GM12878 (cell line): ENCODE measurements around the gene LHX2. TPM values are rescaled to one million over a fixed set of nuclear protein-coding genes. Genes with fewer than 3 reads are reported as not detected.

Experiments
- CEBPB ChIP-seq, 2 experiments: fragments of 150-350 bp in 1 of 2; IDR thresholded peaks; 2 replicates each; pipeline ENCODE4 v1.6.1; 2012 to 2014; ENCODE audit warnings: low read depth in 2 of 2, low read length in 2 of 2, borderline replicate concordance in 1 of 2, inconsistent platforms in 1 of 2
- ESRRA ChIP-seq: IDR thresholded peaks from 2 replicates; pipeline ENCODE4 v1.6.1; 2012; ENCODE audit warnings: mild to moderate bottlenecking, low read length, improper control_type of control experiment
- ETV6 ChIP-seq, 2 experiments: fragments of 450-650 bp in 1 of 2; IDR thresholded peaks in 1 of 2; conservative IDR thresholded peaks in 1 of 2; 2 replicates each; pipeline ENCODE4 v1.6.1; 2014; ENCODE audit warnings: antibody characterized with exemption in 1 of 2, borderline replicate concordance in 1 of 2, low read depth in 1 of 2, mild to moderate bottlenecking in 1 of 2, moderate library complexity in 1 of 2
- EZH2 ChIP-seq: IDR thresholded peaks from 2 replicates; pipeline ENCODE4 v1.6.1; 2012; ENCODE audit warnings: low read depth, mild to moderate bottlenecking, control low read depth, inconsistent platforms, low read length, borderline replicate concordance; ENCODE audit not compliant: control insufficient read depth
- LARP7 ChIP-seq: fragments of 450-650 bp; IDR thresholded peaks from 2 replicates; pipeline ENCODE4 v1.6.1; 2017; ENCODE audit warnings: mild to moderate bottlenecking
- MEF2B ChIP-seq: fragments of 450-650 bp; IDR thresholded peaks from 2 replicates; pipeline ENCODE4 v1.6.1; 2018; ENCODE audit warnings: mild to moderate bottlenecking, moderate library complexity; ENCODE audit not compliant: partially characterized antibody, poor library complexity, severe bottlenecking
- MTA3 ChIP-seq: IDR thresholded peaks from 2 replicates; pipeline ENCODE4 v1.6.1; 2012; ENCODE audit warnings: low read length, inconsistent platforms, borderline replicate concordance
- NFXL1 ChIP-seq: fragments of 450-650 bp; IDR thresholded peaks from 2 replicates; pipeline ENCODE4 v1.6.1; 2017; ENCODE audit warnings: antibody characterized with exemption, mild to moderate bottlenecking, borderline replicate concordance
- PKNOX1 ChIP-seq: fragments of 450-650 bp; IDR thresholded peaks from 2 replicates; pipeline ENCODE4 v1.6.1; 2016; ENCODE audit warnings: mild to moderate bottlenecking
- PML ChIP-seq: IDR thresholded peaks from 2 replicates; pipeline ENCODE4 v1.6.1; 2012; ENCODE audit warnings: low read length, inconsistent platforms
- POLR2AphosphoS5 ChIP-seq: IDR thresholded peaks from 2 replicates; pipeline ENCODE4 v1.6.1; 2011; ENCODE audit warnings: mild to moderate bottlenecking, low read length, inconsistent platforms
- SMARCA5 ChIP-seq: fragments of 450-650 bp; IDR thresholded peaks from 2 replicates; pipeline ENCODE4 v1.6.1; 2017; ENCODE audit warnings: mild to moderate bottlenecking
- STAT1 ChIP-seq: fragments of 450-650 bp; conservative IDR thresholded peaks from 2 replicates; pipeline ENCODE4 v1.6.1; 2014; ENCODE audit warnings: antibody characterized with exemption, mild to moderate bottlenecking
- SUPT20H ChIP-seq: IDR thresholded peaks from 2 replicates; pipeline ENCODE4 v1.6.1; 2011; ENCODE audit warnings: low read depth, mild to moderate bottlenecking, low read length, moderate library complexity, borderline replicate concordance; ENCODE audit not compliant: control insufficient read depth
- polyA plus RNA-seq, 11 experiments: library from polyadenylated mRNA; depleted of rRNA in 4 of 11; unstranded in 6 of 11; stranded (reverse) in 5 of 11; fragments of >200 nt; fragmentation: Nextera tagmentation in 4 of 11; fragmentation: Illumina TruSeq in 1 of 11; extraction: Ambion mirVana in 4 of 11; extraction: Trizol in 1 of 11; gene quantifications; 1 replicate in 1 of 11; 2 replicates in 10 of 11; pipeline versions ENCODE4 v1.2.1 to v1.2.3, GENCODE V29; 2011 to 2016; ENCODE audit warnings: inconsistent platforms in 2 of 11, missing spikeins in 2 of 11, low read depth in 1 of 11
- total RNA-seq, 4 experiments: library from RNA; depleted of rRNA in 3 of 4; stranded (reverse); fragments of >200 nt in 3 of 4; fragmentation: Illumina TruSeq in 1 of 4; extraction: Trizol in 1 of 4; gene quantifications; 2 replicates each; pipeline versions ENCODE4 v1.2.1 to v1.2.3, GENCODE V29; 2013 to 2021
- TF ChIP-seq, protein P1 (sequence below): fragments of 450-650 bp; IDR thresholded peaks from 2 replicates; pipeline ENCODE4 v1.6.1; 2017; ENCODE audit warnings: low read depth, mild to moderate bottlenecking, moderate library complexity

LHX2 gene
- total and polyA plus RNA-seq, 10 of the 15 experiments (the other 5 are each of a cell fraction or from before 2014, with no cell fraction given), result 0.82 to 69.8 (median 5.3) TPM

- TF ChIP-seq LARP7, result peak; percentile 62
- no peak for TF ChIP-seq NFXL1
- TF ChIP-seq ETV6 (conservative IDR thresholded peaks at IDR 0.05 in 1 of 2, IDR thresholded peaks at IDR 0.05 in 1 of 2; ENCODE audit: borderline replicate concordance in 1 of 2, low read depth in 1 of 2), result no peak
- TF ChIP-seq PKNOX1, result no peak
- 0 out of 2 replicates have a peak, but pooled peaks have one; percentile 32 for TF ChIP-seq SMARCA5
- TF ChIP-seq ESRRA, result no peak
- TF ChIP-seq MEF2B, result peak; percentile 58
- no peak for TF ChIP-seq POLR2AphosphoS5
- no peak for TF ChIP-seq MTA3
- no peak for TF ChIP-seq PML
- TF ChIP-seq EZH2, result 0 out of 2 replicates have a peak, but pooled peaks have one; percentile 23
- TF ChIP-seq CEBPB (IDR thresholded peaks at IDR 0.05; ENCODE audit: borderline replicate concordance in 1 of 2, low read depth in 2 of 2, low read length in 2 of 2), result no peak
- no peak for TF ChIP-seq STAT1
- TF ChIP-seq SUPT20H, result no peak
- TF ChIP-seq, protein P1, sequence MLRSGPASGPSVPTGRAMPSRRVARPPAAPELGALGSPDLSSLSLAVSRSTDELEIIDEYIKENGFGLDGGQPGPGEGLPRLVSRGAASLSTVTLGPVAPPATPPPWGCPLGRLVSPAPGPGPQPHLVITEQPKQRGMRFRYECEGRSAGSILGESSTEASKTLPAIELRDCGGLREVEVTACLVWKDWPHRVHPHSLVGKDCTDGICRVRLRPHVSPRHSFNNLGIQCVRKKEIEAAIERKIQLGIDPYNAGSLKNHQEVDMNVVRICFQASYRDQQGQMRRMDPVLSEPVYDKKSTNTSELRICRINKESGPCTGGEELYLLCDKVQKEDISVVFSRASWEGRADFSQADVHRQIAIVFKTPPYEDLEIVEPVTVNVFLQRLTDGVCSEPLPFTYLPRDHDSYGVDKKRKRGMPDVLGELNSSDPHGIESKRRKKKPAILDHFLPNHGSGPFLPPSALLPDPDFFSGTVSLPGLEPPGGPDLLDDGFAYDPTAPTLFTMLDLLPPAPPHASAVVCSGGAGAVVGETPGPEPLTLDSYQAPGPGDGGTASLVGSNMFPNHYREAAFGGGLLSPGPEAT, result no peak; the same call in 1 of the 2 replicates
Observed at GRCh38 chr9:124010665-124011321, 775 bp upstream of the LHX2 start (continued).
